T-helper 2 cell (primary cell): ENCODE data around the gene SAGE1.
"Not testable (repeated sequence)": the region's sequence is repeated elsewhere in the genome, so short reads cannot be mapped to it uniquely, and the experiment has no call there.

ENCODE experiments used
- DNase-seq, 5 experiments: peaks; one replicate each; pipeline versions ENCODE4 v3.0.0 to v3.0.0-alpha.2; 2012 to 2022
- total RNA-seq, 2 donors: gene quantifications; one replicate each; lab custom pipeline; 2026; lab: John Stamatoyannopoulos, UW

Gene SAGE1
- 0 to 0.31 reads per million in 2 donors for total RNA-seq

GRCh38 chrX:135893294-135893817 is at the start of gene SAGE1, which contains the start of gene CT45A10:
Gene SAGE1 (plus strand): TSS chrX:135893716. CDS start chrX:135896243, 2,527 bp downstream.
Gene CT45A10 (minus strand): TSS chrX:135893444. CDS start chrX:135885344, 8,100 bp downstream.
- DNase-seq, result no peak

- not testable (repeated sequence) for DNase-seq
Observed at GRCh38 chrX:135854438-135854837, 39.1 kb upstream of the SAGE1 start, which contains the start of gene CT45A8. Gene CT45A8 (minus strand): TSS chrX:135854538. CDS start chrX:135850783, 3,755 bp downstream.

GRCh38 chrX:135871712-135872111 is 21.8 kb upstream of the SAGE1 start, which contains the start of gene CT45A9:
Gene CT45A9 (minus strand): TSS chrX:135871812. CDS start chrX:135868061, 3,751 bp downstream.
- DNase-seq, result not testable (repeated sequence)

- not testable (repeated sequence) for DNase-seq
Observed at GRCh38 chrX:135882741-135883140, 10.8 kb upstream of the SAGE1 start.

GRCh38 chrX:135888230-135888629 is 5.3 kb upstream of the SAGE1 start:
- not testable (repeated sequence) for DNase-seq

- DNase-seq, result peak in 1 of 5 experiments; percentile 34
Observed at GRCh38 chrX:135888976-135889375, 4.5 kb upstream of the SAGE1 start.

- no peak for DNase-seq
Observed at GRCh38 chrX:135890087-135890585, 3.4 kb upstream of the SAGE1 start.

- no peak for DNase-seq
Observed at GRCh38 chrX:135892781-135893180, 735 bp upstream of the SAGE1 start.

- no peak for DNase-seq
Observed at GRCh38 chrX:135910251-135910650, 16.7 kb downstream of the SAGE1 start.

- DNase-seq, result no peak
Observed at GRCh38 chrX:135914404-135914803, 20.9 kb downstream of the SAGE1 start.

GRCh38 chrX:135920516-135920915 is 27.0 kb downstream of the SAGE1 start:
- DNase-seq, result not testable (repeated sequence)

- DNase-seq, result no peak
Observed at GRCh38 chrX:135923353-135923752, 29.8 kb downstream of the SAGE1 start.

- DNase-seq, result no peak
Observed at GRCh38 chrX:135927897-135928296, 34.4 kb downstream of the SAGE1 start.

- DNase-seq, result peak in 3 of 5 experiments; percentile 6 to 19 (median 11)
Observed at GRCh38 chrX:135931644-135932487, 38.4 kb downstream of the SAGE1 start.

GRCh38 chrX:135944486-135944885 is 51.0 kb downstream of the SAGE1 start:
- DNase-seq, result no peak

- no peak for DNase-seq
Observed at GRCh38 chrX:135951291-135951690, 57.8 kb downstream of the SAGE1 start.
